Adrenal gland (tissue), 5 donors: ENCODE measurements around the gene CATSPER3.

ENCODE experiments used
- POLR2A ChIP-seq, 2 donors: fragments of 450-650 bp; IDR thresholded peaks; one replicate each; pipeline ENCODE4 v1.6.1; 2017; ENCODE audit warnings: antibody characterized with exemption in 2 of 2, mild to moderate bottlenecking in 2 of 2, moderate library complexity in 1 of 2
- TF ChIP-seq, protein P1 (sequence below), 6 experiments: fragments of 450-650 bp in 4 of 6; fragments of 200-600 bp in 2 of 6; sonication (generic) in 1 of 6; IDR thresholded peaks; 1 replicate in 5 of 6; 2 replicates in 1 of 6; pipeline versions ENCODE4 v1.5.1 to v1.8.0; 2016 to 2021; ENCODE audit warnings: antibody characterized with exemption in 6 of 6, mild to moderate bottlenecking in 2 of 6, moderate library complexity in 1 of 6
- donor health status: DM: no; HTN: no; CAD: no.

DNA sequence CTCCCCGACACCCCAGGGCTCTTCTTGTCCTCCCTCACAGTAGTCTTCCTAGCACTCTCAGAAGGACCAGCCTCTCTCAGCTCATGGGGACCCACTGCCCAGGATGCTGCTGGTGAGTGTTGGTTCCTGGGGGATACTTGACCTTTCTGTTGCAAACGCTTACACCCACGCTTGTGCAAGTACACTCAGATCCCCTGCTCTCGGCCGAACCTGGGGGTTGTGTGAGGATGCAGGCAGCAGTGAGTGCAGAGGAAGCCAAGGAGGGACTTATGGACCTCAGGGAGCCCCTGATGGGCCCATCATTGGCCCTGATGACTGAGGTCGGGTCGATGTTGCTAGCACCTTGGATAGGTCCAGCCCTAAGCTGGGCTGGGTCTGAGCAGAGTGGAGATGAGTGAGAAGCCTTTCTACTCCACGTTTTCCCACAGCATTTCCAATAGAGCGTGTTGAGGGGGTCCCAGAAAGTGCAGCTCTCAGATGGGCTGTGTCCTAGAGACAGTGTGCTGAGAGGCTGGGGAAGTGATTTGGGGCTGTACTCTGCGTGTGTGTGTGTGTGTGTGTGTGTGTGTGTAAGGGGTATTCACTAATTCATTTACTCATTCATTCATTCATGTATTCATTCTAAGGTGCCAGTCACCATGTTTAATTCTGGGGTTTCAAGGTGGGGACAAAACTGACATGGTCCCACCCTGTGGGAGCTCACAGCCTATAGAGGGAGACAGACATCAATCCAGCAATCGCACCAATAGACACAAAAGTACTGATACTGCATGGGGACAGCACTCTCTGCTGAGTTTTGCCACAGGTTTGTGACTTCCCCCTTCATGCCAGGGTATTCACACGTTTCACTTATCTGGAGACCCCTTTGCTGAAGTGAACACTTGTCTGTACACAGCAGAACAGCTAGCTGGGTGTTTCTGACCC is 91.6 kb downstream of the CATSPER3 start:
- TF ChIP-seq, protein P1, sequence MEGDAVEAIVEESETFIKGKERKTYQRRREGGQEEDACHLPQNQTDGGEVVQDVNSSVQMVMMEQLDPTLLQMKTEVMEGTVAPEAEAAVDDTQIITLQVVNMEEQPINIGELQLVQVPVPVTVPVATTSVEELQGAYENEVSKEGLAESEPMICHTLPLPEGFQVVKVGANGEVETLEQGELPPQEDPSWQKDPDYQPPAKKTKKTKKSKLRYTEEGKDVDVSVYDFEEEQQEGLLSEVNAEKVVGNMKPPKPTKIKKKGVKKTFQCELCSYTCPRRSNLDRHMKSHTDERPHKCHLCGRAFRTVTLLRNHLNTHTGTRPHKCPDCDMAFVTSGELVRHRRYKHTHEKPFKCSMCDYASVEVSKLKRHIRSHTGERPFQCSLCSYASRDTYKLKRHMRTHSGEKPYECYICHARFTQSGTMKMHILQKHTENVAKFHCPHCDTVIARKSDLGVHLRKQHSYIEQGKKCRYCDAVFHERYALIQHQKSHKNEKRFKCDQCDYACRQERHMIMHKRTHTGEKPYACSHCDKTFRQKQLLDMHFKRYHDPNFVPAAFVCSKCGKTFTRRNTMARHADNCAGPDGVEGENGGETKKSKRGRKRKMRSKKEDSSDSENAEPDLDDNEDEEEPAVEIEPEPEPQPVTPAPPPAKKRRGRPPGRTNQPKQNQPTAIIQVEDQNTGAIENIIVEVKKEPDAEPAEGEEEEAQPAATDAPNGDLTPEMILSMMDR (IDR thresholded peaks at IDR 0.05) = no peak
- TF ChIP-seq POLR2A (IDR thresholded peaks at IDR 0.05) = no peak
